HEK293 (cell line): ENCODE data around the gene PKIG.

Experiments
- BCL11A ChIP-seq: fragments of 450-650 bp; formaldehyde crosslinking; IDR thresholded peaks from 2 replicates; pipeline ENCODE4 v1.5.1; 2016; ENCODE audit warnings: low read depth, missing biosample characterization, missing genetic modification characterization
- EGR2 ChIP-seq: fragments of 450-650 bp; formaldehyde crosslinking; IDR thresholded peaks from 2 replicates; pipeline ENCODE4 v1.5.1; 2016; ENCODE audit warnings: low read depth, missing biosample characterization, missing genetic modification characterization
- ELK4 ChIP-seq: IDR thresholded peaks from 2 replicates; pipeline ENCODE4 v1.6.1; 2011; ENCODE audit warnings: mild to moderate bottlenecking, low read depth, low read length, borderline replicate concordance
- GFI1B ChIP-seq: fragments of 450-650 bp; formaldehyde crosslinking; IDR thresholded peaks from 2 replicates; pipeline ENCODE4 v1.5.1; 2016; ENCODE audit warnings: missing biosample characterization, missing genetic modification characterization
- KLF10 ChIP-seq: fragments of 450-650 bp; IDR thresholded peaks from 2 replicates; pipeline ENCODE4 v1.5.1; 2018; ENCODE audit warnings: missing biosample characterization, mild to moderate bottlenecking, missing genetic modification characterization
- SCRT1 ChIP-seq: fragments of 450-650 bp; formaldehyde crosslinking; IDR thresholded peaks from 2 replicates; pipeline ENCODE4 v1.5.1; 2016; ENCODE audit warnings: missing biosample characterization, missing genetic modification characterization, borderline replicate concordance
- WT1 ChIP-seq: fragments of 450-650 bp; formaldehyde crosslinking; IDR thresholded peaks from 2 replicates; pipeline ENCODE4 v1.5.1; 2016; ENCODE audit warnings: missing biosample characterization, missing genetic modification characterization
- ZBTB20 ChIP-seq: fragments of 450-650 bp; formaldehyde crosslinking; IDR thresholded peaks from 2 replicates; pipeline ENCODE4 v1.5.1; 2016; ENCODE audit warnings: missing biosample characterization, missing genetic modification characterization
- ZBTB7A ChIP-seq: fragments of 450-650 bp; formaldehyde crosslinking; IDR thresholded peaks from 2 replicates; pipeline ENCODE4 v1.5.1; 2016; ENCODE audit warnings: low read depth, missing biosample characterization, missing genetic modification characterization
- ZEB2 ChIP-seq: fragments of 450-650 bp; formaldehyde crosslinking; IDR thresholded peaks from 2 replicates; pipeline ENCODE4 v1.5.1; 2016; ENCODE audit warnings: missing biosample characterization, missing genetic modification characterization
- ZFP41 ChIP-seq: fragments of 450-650 bp; formaldehyde crosslinking; IDR thresholded peaks from 2 replicates; pipeline ENCODE4 v1.5.1; 2016; ENCODE audit warnings: missing biosample characterization, missing genetic modification characterization, borderline replicate concordance
- ZNF132 ChIP-seq: fragments of 450-650 bp; formaldehyde crosslinking; IDR thresholded peaks from 2 replicates; pipeline ENCODE4 v1.5.1; 2017; ENCODE audit warnings: missing biosample characterization, missing genetic modification characterization, borderline replicate concordance
- ZNF133 ChIP-seq: fragments of 450-650 bp; formaldehyde crosslinking; IDR thresholded peaks from 2 replicates; pipeline ENCODE4 v1.5.1; 2016; ENCODE audit warnings: missing biosample characterization, missing genetic modification characterization
- ZNF184 ChIP-seq: fragments of 450-650 bp; IDR thresholded peaks from 2 replicates; pipeline ENCODE4 v1.5.1; 2018; ENCODE audit warnings: missing biosample characterization, mild to moderate bottlenecking, missing genetic modification characterization
- ZNF221 ChIP-seq: fragments of 450-650 bp; formaldehyde crosslinking; IDR thresholded peaks from 2 replicates; pipeline ENCODE4 v1.5.1; 2017; ENCODE audit warnings: missing biosample characterization, missing genetic modification characterization, borderline replicate concordance
- ZNF26 ChIP-seq: fragments of 450-650 bp; formaldehyde crosslinking; IDR thresholded peaks from 2 replicates; pipeline ENCODE4 v1.5.1; 2016; ENCODE audit warnings: missing biosample characterization, missing genetic modification characterization
- ZNF292 ChIP-seq: fragments of 450-650 bp; formaldehyde crosslinking; IDR thresholded peaks from 2 replicates; pipeline ENCODE4 v1.5.1; 2016; ENCODE audit warnings: low read depth, missing biosample characterization, missing genetic modification characterization, borderline replicate concordance
- ZNF366 ChIP-seq: fragments of 450-650 bp; formaldehyde crosslinking; conservative IDR thresholded peaks from 2 replicates; pipeline ENCODE4 v1.5.1; 2016; ENCODE audit warnings: missing biosample characterization, missing genetic modification characterization
- ZNF404 ChIP-seq: fragments of 450-650 bp; formaldehyde crosslinking; IDR thresholded peaks from 2 replicates; pipeline ENCODE4 v1.5.1; 2017; ENCODE audit warnings: missing biosample characterization, missing genetic modification characterization
- ZNF548 ChIP-seq: fragments of 450-650 bp; formaldehyde crosslinking; IDR thresholded peaks from 2 replicates; pipeline ENCODE4 v1.5.1; 2016; ENCODE audit warnings: missing biosample characterization, missing genetic modification characterization
- ZNF580 ChIP-seq: fragments of 450-650 bp; formaldehyde crosslinking; IDR thresholded peaks from 2 replicates; pipeline ENCODE4 v1.5.1; 2016; ENCODE audit warnings: missing biosample characterization, missing genetic modification characterization
- ZNF596 ChIP-seq: fragments of 450-650 bp; IDR thresholded peaks from 2 replicates; pipeline ENCODE4 v1.5.0; 2018; ENCODE audit warnings: missing biosample characterization, mild to moderate bottlenecking, missing genetic modification characterization, moderate library complexity
- ZNF623 ChIP-seq: fragments of 450-650 bp; formaldehyde crosslinking; IDR thresholded peaks from 2 replicates; pipeline ENCODE4 v1.5.1; 2016; ENCODE audit warnings: missing biosample characterization, missing genetic modification characterization
- ZNF626 ChIP-seq: fragments of 450-650 bp; sonication (Bioruptor Pico); formaldehyde crosslinking; IDR thresholded peaks from 2 replicates; pipeline ENCODE4 v1.5.1; 2018; ENCODE audit warnings: missing biosample characterization, missing genetic modification characterization, inconsistent platforms
- ZNF660 ChIP-seq: fragments of 450-650 bp; IDR thresholded peaks from 2 replicates; pipeline ENCODE4 v1.5.1; 2018; ENCODE audit warnings: missing biosample characterization, mild to moderate bottlenecking, missing genetic modification characterization
- ZNF701 ChIP-seq: fragments of 450-650 bp; formaldehyde crosslinking; IDR thresholded peaks from 2 replicates; pipeline ENCODE4 v1.5.1; 2016; ENCODE audit warnings: missing biosample characterization, missing genetic modification characterization
- ZNF776 ChIP-seq: fragments of 450-650 bp; formaldehyde crosslinking; IDR thresholded peaks from 2 replicates; pipeline ENCODE4 v1.5.0; 2017; ENCODE audit warnings: missing biosample characterization, missing genetic modification characterization, borderline replicate concordance
- ZNF785 ChIP-seq: fragments of 450-650 bp; formaldehyde crosslinking; IDR thresholded peaks from 2 replicates; pipeline ENCODE4 v1.5.1; 2016; ENCODE audit warnings: missing biosample characterization, missing genetic modification characterization
- ZNF792 ChIP-seq: fragments of 450-650 bp; formaldehyde crosslinking; IDR thresholded peaks from 2 replicates; pipeline ENCODE4 v1.5.1; 2016; ENCODE audit warnings: missing biosample characterization, missing genetic modification characterization
- ZNF837 ChIP-seq: fragments of 450-650 bp; formaldehyde crosslinking; IDR thresholded peaks from 2 replicates; pipeline ENCODE4 v1.5.1; 2016; ENCODE audit warnings: missing biosample characterization, missing genetic modification characterization
- ZXDB ChIP-seq: fragments of 450-650 bp; formaldehyde crosslinking; IDR thresholded peaks from 2 replicates; pipeline ENCODE4 v1.5.1; 2016; ENCODE audit warnings: missing biosample characterization, missing genetic modification characterization
- TF ChIP-seq, protein P1 (sequence below): fragments of 450-650 bp; formaldehyde crosslinking; IDR thresholded peaks from 2 replicates; pipeline ENCODE4 v1.5.0; 2017; ENCODE audit warnings: missing biosample characterization, missing genetic modification characterization, borderline replicate concordance
- TF ChIP-seq, protein P2 (sequence below): fragments of 450-650 bp; formaldehyde crosslinking; IDR thresholded peaks from 2 replicates; pipeline ENCODE4 v1.5.1; 2016; ENCODE audit warnings: missing biosample characterization, missing genetic modification characterization

PKIG gene

GRCh38 chr20:44552950-44553908, 29.1 kb upstream of the PKIG start (continued):
- TF ChIP-seq ZNF701 (tag by site-specific recombination) (no peak), EGR2 (tag by site-specific recombination) (no peak), ZNF26 (no peak), ZNF133 (tag by site-specific recombination) (peak; percentile 67), ZEB2 (peak; percentile 46; the same call in 1 of the 2 replicates), ZNF404 (tag by site-specific recombination) (no peak), GFI1B (tag by site-specific recombination) (no peak), ELK4 (no peak), ZNF366 (tag by site-specific recombination) (peak; percentile 40), BCL11A (0 out of 2 replicates have a peak, but pooled peaks have one; percentile 20), ZNF132 (no peak), ZXDB (no peak; the same call in 1 of the 2 replicates), ZNF626 (tag by site-specific recombination) (no peak), ZNF596 (tag by site-specific recombination) (no peak), WT1 (tag by site-specific recombination) (peak; percentile 71), KLF10 (no peak), ZNF292 (tag by site-specific recombination) (no peak), ZNF580 (tag by site-specific recombination) (no peak), SCRT1 (no peak; the same call in 1 of the 2 replicates), ZNF623 (tag by site-specific recombination) (no peak), ZFP41 (tag by site-specific recombination) (no peak), ZNF660 (tag by site-specific recombination) (no peak), ZNF785 (tag by site-specific recombination) (no peak), ZNF776 (tag by site-specific recombination) (no peak), ZNF792 (tag by site-specific recombination) (no peak), ZNF548 (tag by site-specific recombination) (no peak), ZNF221 (tag by site-specific recombination) (no peak), ZBTB20 (0 out of 2 replicates have a peak, but pooled peaks have one; percentile 6), ZNF837 (no peak), ZBTB7A (tag by site-specific recombination) (no peak), ZNF184 (tag by site-specific recombination) (peak; percentile 64; the same call in 1 of the 2 replicates)
- TF ChIP-seq, protein P1, sequence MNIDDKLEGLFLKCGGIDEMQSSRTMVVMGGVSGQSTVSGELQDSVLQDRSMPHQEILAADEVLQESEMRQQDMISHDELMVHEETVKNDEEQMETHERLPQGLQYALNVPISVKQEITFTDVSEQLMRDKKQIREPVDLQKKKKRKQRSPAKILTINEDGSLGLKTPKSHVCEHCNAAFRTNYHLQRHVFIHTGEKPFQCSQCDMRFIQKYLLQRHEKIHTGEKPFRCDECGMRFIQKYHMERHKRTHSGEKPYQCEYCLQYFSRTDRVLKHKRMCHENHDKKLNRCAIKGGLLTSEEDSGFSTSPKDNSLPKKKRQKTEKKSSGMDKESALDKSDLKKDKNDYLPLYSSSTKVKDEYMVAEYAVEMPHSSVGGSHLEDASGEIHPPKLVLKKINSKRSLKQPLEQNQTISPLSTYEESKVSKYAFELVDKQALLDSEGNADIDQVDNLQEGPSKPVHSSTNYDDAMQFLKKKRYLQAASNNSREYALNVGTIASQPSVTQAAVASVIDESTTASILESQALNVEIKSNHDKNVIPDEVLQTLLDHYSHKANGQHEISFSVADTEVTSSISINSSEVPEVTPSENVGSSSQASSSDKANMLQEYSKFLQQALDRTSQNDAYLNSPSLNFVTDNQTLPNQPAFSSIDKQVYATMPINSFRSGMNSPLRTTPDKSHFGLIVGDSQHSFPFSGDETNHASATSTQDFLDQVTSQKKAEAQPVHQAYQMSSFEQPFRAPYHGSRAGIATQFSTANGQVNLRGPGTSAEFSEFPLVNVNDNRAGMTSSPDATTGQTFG: no peak
- TF ChIP-seq, protein P2, sequence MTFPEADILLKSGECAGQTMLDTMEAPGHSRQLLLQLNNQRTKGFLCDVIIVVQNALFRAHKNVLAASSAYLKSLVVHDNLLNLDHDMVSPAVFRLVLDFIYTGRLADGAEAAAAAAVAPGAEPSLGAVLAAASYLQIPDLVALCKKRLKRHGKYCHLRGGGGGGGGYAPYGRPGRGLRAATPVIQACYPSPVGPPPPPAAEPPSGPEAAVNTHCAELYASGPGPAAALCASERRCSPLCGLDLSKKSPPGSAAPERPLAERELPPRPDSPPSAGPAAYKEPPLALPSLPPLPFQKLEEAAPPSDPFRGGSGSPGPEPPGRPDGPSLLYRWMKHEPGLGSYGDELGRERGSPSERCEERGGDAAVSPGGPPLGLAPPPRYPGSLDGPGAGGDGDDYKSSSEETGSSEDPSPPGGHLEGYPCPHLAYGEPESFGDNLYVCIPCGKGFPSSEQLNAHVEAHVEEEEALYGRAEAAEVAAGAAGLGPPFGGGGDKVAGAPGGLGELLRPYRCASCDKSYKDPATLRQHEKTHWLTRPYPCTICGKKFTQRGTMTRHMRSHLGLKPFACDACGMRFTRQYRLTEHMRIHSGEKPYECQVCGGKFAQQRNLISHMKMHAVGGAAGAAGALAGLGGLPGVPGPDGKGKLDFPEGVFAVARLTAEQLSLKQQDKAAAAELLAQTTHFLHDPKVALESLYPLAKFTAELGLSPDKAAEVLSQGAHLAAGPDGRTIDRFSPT: no peak
